ENCODE data around the gene DOCK3. TPM values are rescaled to one million over a fixed set of nuclear protein-coding genes. Genes with fewer than 3 reads are reported as not detected.

The DOCK3 gene
- total and polyA plus RNA-seq, 2 donors (not counting 3 experiments of a cell fraction or from before 2014, with no cell fraction given) = 0.08 to 0.13 TPM

GRCh38 chr3:50924638-50925037 lies 249.9 kb downstream of the DOCK3 start:
- intact Hi-C loops (cut with micrococcal nuclease) (no loop called here), dilution Hi-C loops (cut with MboI; ENCODE audit: extremely low pct_ligation_motif_present, low sequenced_read_pairs) (no loop called here)
- H3K27me3 ChIP-seq (ENCODE audit: control insufficient read depth in 2 of 2, insufficient read depth in 2 of 2, low read length in 2 of 2) = no peaks in the 10 kb centered on the region
- no peak overlapping the region for H3K4me3 ChIP-seq (replicated peaks in 1 of 3; ENCODE audit: insufficient read depth in 1 of 3, low read depth in 1 of 3, low read length in 3 of 3)
- H3K4me1 ChIP-seq (ENCODE audit: control insufficient read depth, extremely low read depth, insufficient read depth, low read length) = no peaks in the 10 kb centered on the region
- no peaks in the 10 kb centered on the region for H4K20me1 ChIP-seq (replicated peaks; ENCODE audit: control insufficient read depth, extremely low read depth, insufficient read depth, low read length)
- no peak overlapping the region for H3K4me2 ChIP-seq (ENCODE audit: insufficient read depth, low read length)
- no peak for TF ChIP-seq MYC (IDR thresholded peaks at IDR 0.05; ENCODE audit: low read depth, low read length)
- no peak for TF ChIP-seq FOS (IDR thresholded peaks at IDR 0.05; ENCODE audit: borderline replicate concordance, insufficient read depth, low read length)
- no peak for TF ChIP-seq MAX (IDR thresholded peaks at IDR 0.05; ENCODE audit: insufficient read depth, insufficient read length)
- TF ChIP-seq POLR2AphosphoS5 (IDR thresholded peaks at IDR 0.05; ENCODE audit: insufficient read depth, low read depth, low read length) = no peak
- TF ChIP-seq JUN (IDR thresholded peaks at IDR 0.05; ENCODE audit: borderline replicate concordance, insufficient read depth, insufficient read length, low read depth) = no peak
- TF ChIP-seq CTCF (IDR thresholded peaks at IDR 0.05; ENCODE audit: extremely low read depth in 1 of 2, insufficient read depth in 1 of 2, low read depth in 1 of 2, low read length in 2 of 2) = no peak
- TF ChIP-seq POLR2A (IDR thresholded peaks at IDR 0.05; ENCODE audit: low read depth, low read length) = no peak
- no peak for TF ChIP-seq EZH2 (IDR thresholded peaks at IDR 0.05; ENCODE audit: borderline replicate concordance, low read depth, low read length, severe bottlenecking)
- no peak for TF ChIP-seq GATA2 (IDR thresholded peaks at IDR 0.05; ENCODE audit: insufficient read depth, insufficient read length, low read depth, low read length)
- H3K9me3 ChIP-seq (replicated peaks; ENCODE audit: control insufficient read depth, insufficient read depth, low read length) = no peaks in the 10 kb centered on the region
- no peaks in the 10 kb centered on the region for H3K9me1 ChIP-seq (replicated peaks; ENCODE audit: control insufficient read depth, extremely low read depth, insufficient read depth, low read length)
- no peak overlapping the region for H2AFZ ChIP-seq (ENCODE audit: low read depth, low read length)
- no TSS peak for BruUV-seq (replicated peaks)
- H3K36me3 ChIP-seq (ENCODE audit: control insufficient read depth in 2 of 2, extremely low read depth in 1 of 2, insufficient read depth in 2 of 2, low read length in 2 of 2) = no peaks in the 10 kb centered on the region
- ChIA-PET POLR2A (no interaction called here), CTCF (interaction anchor here (0.6 kb wide), 1 partner anchor 134 kb away, joined by 3 read pairs; no protein-coding TSS in a partner anchor)
- no peak overlapping the region for H3K27ac ChIP-seq (ENCODE audit: insufficient read depth, low read depth, low read length)
- H3K79me2 ChIP-seq (ENCODE audit: control insufficient read depth, insufficient read depth, low read length) = no peaks in the 10 kb centered on the region
- H3K9ac ChIP-seq (replicated peaks; ENCODE audit: extremely low read depth, insufficient read depth, low read length) = no peak overlapping the region
- DNase-seq (ENCODE audit: low read depth, low spot score) (no peak), FAIRE-seq (no peak)

All from endothelial cell of umbilical vein (primary cell).